DMS114 treated with DMSO at 0.1 percent for 48 hours (cell line): Measurements from ENCODE around the gene ICAM2.
"Not testable (repeated sequence)": the region's sequence is repeated elsewhere in the genome, so short reads cannot be mapped to it uniquely, and the experiment has no call there.

ENCODE experiments used
- DNase-seq: peaks from one replicate; lab custom pipeline; 2025; ENCODE audit not compliant: unreplicated experiment; lab: John Stamatoyannopoulos, UW

The ICAM2 gene

DNA sequence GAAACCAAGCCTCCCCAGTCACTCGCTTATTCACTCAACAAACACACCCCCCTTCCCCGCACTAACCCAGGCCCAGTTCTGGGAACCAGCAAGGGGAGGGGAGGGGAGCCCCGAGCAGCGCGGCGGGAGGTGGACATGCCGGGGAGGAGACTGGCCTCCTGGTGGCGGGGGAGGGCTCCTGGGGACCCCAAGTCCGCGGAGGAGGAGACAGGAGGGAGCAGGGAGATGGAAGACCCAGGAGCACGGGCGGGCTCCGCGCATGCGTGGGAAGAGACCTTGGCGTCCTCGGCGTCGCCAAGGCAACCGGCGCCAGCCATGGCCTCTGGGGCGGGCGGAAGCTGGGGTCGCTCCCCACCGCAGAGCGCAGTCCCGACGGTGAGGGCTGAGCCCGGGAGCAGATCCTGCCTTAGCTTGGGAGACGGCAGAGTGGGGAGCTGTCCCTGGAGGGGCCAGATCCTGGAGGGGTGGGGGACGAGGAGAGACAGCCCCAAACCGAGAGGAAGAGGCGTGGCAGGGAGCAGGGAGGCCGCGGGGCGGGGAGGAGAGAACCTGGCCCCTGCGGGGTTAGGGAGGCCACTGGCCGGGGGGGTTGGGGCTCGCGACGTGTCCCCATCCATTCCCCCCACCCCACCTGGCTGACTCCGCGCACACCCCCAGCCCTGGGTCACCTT lies 22.2 kb downstream of the ICAM2 start, which contains the start of gene PRR29:
TSS of gene PRR29 (plus strand) at position 302 of the 671 bp plus-strand sequence. CDS start at position 316, 14 bp downstream.
- DNase-seq: peak; percentile 23

DNA sequence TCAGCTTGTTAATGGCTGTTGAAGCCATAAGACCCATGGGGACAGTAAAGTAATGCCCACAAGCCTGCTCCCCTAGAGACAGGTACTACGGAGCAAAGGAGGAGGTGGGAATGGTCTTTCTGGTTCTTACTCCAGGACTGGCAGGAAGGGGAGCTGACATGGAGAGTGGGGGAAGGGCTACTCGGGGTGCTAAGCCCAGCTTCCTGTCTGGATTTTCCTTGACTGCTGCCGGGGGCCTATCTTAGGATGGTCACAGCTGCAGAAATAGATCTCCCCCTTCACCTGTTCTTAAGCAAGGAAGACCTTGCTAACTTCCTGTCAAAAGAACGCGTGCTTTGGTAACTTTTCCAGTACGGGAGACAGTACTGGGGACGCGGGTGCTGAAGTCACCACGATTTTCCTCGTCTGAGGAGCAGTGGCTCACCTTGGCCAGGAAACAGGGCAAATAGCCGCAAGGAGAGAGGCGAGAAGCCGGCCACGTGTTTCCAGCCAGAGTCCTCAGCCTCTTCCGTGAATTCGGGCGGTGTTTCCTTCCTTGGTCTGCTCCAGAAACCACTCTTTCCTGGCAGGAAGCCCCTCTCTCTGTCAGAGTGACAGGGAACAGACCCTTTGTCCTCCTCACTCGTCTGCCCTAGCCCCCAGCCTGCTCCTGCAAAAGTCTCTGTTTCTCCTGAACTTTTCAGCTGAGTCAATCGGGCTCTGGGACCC lies 22.9 kb downstream of the ICAM2 start:
- no peak for DNase-seq

DNA sequence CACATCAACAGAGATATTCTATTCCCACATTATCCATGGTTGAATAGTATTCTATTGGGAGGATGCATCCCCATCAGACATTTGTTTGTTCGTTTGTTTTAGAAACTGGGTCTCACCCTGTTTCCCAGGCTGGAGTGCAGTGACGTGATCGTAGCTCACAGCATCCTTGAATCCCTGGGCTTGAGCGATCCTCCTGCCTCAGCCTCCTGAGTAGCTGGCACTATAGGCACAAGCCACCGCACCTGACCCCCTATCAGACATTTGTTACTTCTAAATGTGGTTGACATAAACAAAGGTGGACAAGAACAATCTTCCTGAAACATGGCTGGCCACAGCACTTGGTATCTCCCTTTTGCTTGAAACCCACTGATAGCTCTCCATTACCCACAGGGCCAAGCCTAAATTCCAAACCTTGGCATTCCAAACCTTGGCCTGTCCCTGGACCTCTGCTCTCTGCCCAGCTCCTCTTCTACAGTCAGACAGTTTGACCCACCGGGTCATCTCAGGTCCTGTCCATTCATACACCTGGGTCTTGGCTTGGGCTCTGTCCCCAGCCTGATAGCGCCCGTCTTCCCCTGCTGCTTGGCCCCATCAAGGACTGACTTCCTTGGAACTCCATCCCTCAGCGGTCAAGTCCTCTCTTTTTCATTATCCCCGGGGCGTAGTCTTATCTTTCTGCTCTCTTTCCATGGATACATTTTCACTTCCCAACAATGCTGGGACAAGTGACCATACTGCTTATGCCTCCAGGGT lies 23.8 kb downstream of the ICAM2 start:
- DNase-seq: no peak

DNA sequence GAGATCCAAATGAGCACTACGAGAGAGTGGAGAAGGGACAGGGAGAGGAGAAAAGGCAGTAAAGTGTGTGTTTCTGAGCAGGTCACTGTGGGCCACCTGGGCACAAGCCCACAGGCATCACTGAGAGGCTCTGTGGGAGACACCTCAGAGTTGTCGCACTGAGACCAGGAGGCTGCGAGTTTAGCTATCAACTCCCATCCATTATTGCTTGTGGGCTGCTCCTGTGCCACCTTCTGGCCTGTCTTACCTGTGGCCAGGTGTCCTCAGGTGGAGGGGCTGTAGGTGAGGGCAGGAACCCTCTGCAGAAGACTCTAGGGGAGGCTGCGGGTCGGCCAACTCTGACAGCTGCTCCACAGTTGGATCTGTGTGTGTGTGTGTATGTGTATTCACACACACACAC lies 24.8 kb downstream of the ICAM2 start:
- no peak for DNase-seq

DNA sequence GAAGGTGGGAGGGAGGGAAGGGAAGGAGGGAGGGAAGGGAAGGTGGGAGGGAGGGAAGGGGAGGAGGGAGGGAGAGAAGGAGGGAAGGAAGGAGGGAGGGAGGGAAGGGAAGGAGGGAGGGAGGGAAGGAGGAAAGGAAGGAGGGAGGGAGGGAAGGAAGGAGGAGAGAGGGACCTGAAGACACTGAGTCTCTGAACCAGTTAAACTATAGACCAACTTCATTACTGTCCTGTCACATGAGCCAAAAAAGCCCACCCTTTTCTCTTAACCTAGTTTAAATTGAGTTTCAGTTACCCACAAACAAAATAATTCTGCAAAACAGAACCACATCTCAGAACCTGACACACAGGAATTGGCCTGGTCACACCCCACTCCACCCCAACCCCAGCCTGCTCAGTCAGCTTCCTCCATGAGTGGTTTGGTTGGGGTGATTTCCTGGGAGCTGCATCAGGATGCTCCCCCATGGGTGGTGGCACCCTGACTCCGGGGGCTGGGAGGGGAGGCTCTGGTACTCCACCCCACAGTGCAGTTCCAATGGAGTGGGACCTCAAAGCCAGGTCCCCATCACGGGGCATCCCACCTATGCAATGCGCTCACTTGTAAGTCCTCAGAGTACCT lies 27.0 kb downstream of the ICAM2 start:
- no peak for DNase-seq

DNA sequence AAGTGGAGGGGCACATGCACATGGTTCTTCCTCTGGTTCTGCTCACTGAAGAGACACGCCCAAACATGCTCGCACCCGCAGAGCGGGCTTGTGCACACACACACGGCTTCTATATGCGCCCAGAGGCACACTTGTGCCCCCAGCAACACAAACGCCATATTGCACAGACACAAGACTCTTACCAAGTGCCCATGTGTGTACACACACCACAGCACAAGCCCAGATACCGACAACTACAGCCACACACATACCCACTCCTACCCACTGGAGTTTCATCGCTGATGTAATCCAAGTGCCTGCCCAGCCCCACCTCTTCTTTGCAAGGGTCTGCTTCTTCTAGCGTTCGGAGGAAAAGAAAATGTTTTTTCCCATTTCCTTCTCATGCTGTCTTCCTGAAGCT lies 28.8 kb downstream of the ICAM2 start:
- no peak for DNase-seq

DNA sequence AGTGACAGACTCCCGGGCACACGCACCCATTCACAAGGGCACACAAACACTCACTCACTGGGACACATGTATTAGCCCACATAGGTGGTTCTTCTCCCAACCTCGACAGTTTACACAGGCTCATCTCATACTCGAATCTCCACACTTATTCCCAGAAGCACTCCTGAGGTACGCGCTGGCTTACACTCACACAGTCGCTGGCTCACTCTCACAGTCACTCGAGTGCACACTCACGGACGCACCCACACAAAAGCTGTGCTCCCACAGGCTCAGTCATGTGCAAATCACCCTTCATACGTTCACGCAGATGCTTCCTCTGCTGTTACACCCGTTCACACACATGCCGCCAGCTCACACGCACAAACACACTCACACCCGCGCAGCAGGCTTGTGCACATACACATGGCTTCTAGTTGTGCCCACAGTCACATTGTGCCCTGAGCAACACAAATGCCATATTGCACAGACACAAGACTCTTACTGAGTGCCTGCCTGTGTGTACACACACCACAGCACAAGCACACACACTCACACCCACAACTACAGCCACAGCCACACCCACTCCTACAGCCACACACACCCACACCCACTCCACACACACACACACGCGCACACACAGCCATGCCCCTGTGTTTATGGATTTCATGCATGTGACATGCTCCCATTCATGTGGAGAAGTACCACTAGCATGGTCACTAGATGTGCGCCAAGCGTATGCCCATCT lies 30.6 kb downstream of the ICAM2 start:
- DNase-seq: no peak

DNA sequence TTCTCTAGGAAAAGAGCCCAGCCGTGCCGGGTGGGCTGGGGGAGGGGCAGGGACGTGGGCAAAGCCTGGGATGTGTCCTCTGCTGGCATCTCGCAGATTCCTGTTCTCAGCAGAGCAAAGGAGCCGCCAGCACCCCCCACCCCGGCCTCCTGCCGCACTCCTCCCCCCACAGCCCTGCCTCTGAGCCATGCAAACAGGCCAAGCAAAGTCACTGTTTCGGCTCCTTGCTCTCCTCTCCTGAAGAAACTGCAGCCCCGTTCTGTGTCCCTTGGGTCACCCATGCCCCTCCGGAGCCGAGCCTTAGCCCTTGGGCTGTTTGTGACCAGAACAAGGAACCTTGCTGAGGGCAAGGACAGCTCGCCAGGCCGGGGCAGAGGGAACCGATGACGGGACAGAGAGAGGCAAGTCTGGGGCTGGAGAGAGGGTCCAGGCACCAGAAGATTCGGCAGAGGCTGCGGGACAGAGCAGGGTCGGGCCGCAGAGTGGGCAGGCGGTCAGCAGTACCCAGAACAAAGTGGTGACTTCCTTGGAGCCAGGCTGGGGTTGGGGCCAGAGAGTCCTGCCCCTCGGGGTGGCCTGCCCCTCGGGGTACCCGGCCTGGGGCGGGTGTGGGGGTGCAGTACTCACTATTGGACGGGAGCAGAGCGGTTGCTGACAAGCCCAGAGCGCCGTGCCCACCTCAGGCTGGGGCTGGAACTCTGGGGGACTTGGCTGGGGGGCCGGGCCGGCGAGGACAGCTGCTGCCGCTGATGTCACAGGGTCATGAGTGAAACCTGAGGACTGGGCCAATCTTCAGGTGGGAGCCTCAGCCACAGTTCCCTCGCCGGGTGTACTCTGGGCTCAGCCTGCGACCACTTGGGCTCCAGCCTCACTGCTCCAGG lies 31.5 kb downstream of the ICAM2 start:
- no peak for DNase-seq

DNA sequence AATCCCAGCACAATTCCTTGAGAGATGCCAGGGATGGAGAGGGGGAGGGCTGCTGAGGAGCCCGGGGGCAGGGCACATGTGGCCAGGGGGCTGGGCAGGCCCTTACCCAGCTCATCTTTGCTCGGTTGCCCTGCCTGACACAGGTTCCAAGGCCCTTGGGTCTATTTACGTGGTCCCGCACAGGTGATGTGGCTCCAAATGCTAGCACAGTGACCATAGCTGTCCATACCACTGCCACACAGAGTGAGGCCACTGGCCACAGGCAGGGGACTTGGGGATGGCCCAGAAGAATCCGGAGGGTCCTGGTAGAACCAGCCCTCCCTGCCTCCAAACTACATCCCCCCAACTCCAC lies 32.3 kb downstream of the ICAM2 start:
- no peak for DNase-seq

DNA sequence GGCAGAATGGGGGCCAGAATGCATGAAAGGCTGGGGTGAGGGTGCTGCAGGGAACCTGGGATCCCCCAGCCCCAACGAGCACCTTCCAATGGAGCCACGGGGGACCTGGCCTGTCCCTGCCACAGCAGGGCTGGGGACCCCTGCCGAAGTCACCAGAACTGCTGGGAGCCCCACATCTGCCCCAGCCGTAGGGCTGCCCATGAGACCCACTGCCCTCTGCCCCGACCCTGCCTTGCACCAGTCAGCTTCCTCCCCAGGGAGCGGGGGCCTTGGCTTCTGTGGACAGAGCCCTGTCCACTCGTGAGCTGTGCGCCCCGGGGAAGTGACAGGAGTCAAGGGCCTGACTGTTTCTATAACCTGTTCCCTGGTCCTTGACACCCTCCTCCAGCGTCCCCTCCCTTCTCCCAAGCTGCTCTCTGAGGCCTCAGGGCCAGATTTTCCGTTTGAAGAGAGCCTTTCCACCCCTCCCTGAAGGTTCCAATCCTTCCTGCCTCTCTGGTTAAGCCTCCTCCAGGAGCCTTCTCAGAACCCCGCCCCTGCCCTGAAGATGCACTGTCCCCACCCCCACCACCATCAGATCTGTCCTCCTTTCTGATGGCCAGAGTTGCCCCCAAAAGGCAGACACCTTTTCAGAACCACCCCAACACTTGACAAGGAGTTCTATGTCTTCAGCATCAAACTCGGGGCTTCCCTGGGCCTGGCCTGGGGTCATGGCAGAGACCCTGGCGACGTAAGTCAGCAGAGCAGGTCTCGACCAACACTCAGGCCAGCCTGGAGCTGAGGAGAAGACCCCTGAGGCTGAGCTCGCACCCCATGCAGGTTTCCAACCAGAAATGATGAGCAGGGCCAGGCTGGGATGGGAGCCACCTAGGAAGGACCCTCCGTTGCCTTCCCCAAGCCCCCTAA lies 33.0 kb downstream of the ICAM2 start:
- DNase-seq: no peak

DNA sequence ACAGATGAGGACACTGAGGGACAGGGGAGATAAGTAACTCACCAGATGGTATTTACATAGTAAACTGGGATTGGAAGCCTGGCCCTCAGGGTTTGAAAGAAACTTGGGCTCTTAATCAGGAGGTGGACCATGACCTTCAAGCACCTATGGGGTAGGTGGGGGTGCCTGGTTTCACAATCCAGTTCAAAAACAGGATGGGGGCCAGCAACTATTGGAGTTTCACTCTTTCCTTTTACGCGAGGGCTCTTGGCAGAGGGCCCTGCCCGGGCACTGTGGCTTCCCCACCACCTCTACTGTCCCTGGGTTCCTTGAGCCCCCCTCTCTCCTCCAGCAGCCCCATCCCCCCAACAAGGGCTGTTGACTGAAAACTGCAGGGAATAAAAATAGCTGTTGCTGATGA lies 33.6 kb downstream of the ICAM2 start:
- DNase-seq: no peak

DNA sequence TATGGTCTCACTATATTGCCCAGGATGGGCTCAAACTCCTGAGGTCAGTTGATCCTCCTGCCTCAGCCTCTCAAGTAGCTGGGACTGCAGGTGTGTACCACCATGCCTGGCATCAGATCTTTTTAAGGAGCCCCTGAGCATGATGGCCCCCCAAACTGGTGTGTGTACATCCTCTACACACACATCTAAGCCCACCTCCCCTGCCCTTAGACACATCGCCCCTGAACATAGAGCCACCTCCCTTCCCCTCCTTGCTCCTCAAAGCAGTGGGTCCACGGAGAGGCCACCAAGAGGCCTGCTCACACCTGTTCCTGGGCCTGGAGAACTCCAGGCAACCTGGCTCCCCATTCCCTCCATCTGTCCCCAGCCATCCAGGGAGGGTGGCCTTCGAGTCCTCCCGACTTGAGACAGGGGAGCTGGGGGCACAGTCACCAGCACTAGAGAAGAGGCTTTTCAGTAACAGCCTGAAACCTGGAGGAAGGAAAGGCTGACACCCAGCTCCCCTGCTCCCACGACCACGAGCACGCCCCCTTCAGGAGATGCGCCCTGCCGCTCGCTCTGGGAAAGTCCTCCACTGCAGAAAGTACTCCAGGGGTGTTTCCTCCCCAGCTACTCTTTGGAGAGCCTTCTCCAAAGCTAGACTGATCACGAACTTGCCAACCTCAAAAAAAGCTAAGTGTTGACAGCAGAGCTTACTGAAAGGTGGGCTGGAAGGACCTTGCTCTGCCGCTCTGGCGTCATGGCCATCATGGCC lies 34.9 kb downstream of the ICAM2 start:
- no peak for DNase-seq

DNA sequence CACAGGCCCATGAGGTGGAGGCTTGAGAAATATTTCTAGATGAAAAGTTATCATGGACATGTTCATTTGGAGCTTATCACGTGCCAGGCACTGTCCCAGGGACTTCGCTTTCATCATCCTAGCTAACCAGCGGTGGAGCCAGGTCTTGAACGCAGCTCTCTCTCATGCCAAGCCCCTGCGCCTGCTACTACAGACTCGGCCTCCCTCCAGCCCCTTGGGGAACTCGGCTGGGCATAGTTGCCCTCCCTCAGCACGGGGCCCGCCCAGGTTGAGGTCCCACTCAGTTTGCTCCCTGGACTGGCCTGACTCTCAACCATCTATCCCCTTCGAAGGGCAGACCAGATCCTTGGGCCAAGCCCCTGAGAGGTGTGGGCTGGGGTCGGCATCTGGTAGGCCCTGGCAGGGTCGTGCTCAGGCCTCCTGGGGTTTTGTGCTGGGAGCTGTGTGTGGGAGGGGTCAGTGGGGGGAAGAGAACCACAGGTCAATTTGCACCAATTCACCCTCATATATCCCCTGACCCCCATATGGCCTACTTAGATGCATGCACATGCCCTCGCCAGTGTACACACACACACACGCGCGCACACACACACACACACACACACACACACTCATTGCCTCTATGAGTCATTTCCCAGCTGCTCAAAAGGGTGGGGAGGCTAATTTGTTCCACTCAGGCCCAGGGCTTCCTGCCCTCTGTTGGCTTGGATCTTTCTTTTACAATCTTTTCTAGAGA lies 35.6 kb downstream of the ICAM2 start:
- DNase-seq: no peak

DNA sequence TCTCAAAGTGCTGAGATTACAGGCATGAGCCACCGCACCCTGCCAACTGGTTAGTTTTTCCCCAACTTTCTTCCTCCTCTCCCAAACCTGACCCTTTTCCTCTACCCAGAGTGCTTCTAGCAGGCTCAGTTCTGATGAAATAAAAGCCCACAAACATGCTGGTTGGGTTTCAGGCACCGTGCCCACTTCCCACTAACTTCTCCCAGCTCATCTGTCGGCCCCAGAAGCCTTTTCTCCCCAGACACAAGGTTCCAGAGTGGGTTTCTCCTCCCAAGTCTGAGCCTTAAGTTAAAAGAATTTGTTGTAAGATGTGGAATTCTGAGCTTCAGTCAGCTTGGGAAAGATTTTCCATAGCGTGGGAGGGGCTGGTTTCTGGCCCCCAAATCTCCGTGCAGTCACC lies 36.2 kb downstream of the ICAM2 start:
- DNase-seq: no peak

DNA sequence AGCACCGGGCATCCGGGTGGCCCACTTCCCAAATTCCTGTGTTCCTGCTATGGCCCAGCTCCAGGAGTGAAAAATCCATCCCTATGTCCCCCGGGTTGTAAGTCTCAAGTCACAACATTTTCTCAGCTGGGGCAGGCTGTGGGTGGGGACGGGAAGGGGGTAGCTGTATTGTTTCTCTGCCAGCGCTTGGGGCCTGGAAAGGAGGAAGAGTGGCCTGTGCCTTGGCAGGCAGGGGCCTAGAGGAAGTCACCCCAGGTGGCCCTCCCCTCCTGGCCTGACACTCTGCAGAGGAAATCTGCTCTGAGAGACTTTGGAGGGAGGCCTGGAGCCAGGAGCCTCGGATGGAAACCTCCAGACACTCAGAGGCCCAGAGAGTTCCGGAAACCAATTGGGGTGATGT lies 37.1 kb downstream of the ICAM2 start:
- no peak for DNase-seq

DNA sequence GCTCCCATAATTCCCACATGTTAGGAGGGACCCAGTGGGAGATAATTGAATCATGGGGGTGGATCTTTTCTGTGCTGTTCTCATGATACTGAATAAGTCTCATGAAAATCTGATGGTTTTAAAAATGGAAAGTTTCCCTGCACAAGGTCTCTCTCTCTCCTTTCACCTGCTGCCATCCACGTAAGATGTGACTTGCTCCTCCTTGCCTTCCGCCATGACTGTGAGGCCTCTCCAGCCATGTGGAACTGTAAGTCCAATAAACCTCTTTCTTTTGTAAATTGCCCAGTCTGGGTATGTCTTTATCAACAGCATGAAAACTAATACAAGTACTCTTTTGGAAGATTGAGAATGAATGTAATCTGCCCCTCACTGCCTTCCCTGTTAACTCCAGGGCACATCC lies 37.8 kb downstream of the ICAM2 start:
- not testable (repeated sequence) for DNase-seq

DNA sequence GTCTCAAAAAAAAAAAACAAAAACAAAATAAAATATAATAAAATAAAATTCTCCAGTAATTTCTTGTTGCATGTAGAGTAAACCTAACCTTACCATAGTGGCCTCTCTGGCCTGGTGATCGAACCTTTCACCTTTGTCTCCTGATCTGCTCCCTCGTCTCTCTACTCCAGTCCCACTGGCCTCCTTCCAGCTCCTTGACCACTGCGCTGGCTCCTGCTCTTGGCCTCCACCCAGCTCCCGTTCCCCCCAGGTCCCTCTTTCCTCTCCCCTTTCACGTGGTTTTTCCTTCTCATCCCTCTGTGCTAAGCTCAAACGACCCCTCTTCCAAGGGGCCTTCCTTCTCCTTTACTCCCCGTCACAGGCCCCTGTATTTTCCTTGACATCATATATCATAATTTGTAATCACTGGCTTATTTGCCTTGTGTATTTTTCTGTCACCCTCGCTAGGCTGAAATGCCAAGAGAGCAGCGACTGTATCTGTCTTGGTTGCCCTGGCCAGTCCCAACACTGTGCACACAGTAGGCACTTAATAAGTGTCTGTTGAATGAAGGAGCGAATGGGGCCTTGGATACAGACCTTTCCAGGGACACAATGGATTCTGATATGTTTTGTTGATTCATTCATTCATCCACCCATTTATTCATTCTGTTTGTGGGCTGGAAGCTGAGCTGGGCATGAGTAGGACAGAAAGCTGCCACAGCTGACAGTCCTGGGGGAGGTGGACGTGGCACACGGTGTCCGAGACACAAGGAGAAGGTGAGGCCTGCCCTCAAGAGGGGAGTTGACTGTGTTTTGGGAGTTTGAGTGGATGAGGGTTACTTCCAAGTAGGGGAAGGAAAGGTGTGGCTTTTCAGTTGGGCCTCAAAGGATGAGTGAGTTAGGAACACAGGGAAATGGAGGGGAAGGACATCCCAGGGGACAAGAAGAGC lies 41.9 kb downstream of the ICAM2 start:
- DNase-seq: no peak
